Activated naive CD8-positive, alpha-beta T cell treated with anti-CD3 and anti-CD28 coated beads for 36 hours (primary cell): ENCODE data around the gene STKLD1. TPM values are rescaled to one million over a fixed set of nuclear protein-coding genes. Genes with fewer than 3 reads are reported as not detected.
A peak's percentile ranks its signal among the peaks of the same experiment; 100 is the strongest.

ENCODE experiments used
- DNase-seq: peaks from one replicate; pipeline ENCODE4 v3.0.0; 2021
- H3K27ac Mint-ChIP-seq: one replicate; pipeline ENCODE4 v1.8.0; 2022; ENCODE audit warnings: mild to moderate bottlenecking, moderate library complexity, mixed read lengths
- H3K27me3 Mint-ChIP-seq: one replicate; pipeline ENCODE4 v1.8.0; 2022; ENCODE audit warnings: mild to moderate bottlenecking, mixed read lengths
- H3K36me3 Mint-ChIP-seq: one replicate; pipeline ENCODE4 v1.8.0; 2021; ENCODE audit warnings: mild to moderate bottlenecking, mixed read lengths
- H3K4me1 Mint-ChIP-seq: one replicate; pipeline ENCODE4 v1.8.0; 2021; ENCODE audit warnings: mixed read lengths
- H3K4me3 Mint-ChIP-seq: one replicate; pipeline ENCODE4 v1.8.0; 2022; ENCODE audit warnings: mild to moderate bottlenecking, moderate library complexity, mixed read lengths
- H3K9me3 Mint-ChIP-seq: one replicate; pipeline ENCODE4 v1.8.0; 2022; ENCODE audit warnings: mixed read lengths
- total RNA-seq, 2 experiments: library from RNA; stranded (reverse); gene quantifications; one replicate each; pipeline ENCODE4 v1.2.3, GENCODE V29; 2021

The STKLD1 gene
- total RNA-seq, 2 experiments from 2014 or later, result 0.16 to 0.31 TPM

DNA sequence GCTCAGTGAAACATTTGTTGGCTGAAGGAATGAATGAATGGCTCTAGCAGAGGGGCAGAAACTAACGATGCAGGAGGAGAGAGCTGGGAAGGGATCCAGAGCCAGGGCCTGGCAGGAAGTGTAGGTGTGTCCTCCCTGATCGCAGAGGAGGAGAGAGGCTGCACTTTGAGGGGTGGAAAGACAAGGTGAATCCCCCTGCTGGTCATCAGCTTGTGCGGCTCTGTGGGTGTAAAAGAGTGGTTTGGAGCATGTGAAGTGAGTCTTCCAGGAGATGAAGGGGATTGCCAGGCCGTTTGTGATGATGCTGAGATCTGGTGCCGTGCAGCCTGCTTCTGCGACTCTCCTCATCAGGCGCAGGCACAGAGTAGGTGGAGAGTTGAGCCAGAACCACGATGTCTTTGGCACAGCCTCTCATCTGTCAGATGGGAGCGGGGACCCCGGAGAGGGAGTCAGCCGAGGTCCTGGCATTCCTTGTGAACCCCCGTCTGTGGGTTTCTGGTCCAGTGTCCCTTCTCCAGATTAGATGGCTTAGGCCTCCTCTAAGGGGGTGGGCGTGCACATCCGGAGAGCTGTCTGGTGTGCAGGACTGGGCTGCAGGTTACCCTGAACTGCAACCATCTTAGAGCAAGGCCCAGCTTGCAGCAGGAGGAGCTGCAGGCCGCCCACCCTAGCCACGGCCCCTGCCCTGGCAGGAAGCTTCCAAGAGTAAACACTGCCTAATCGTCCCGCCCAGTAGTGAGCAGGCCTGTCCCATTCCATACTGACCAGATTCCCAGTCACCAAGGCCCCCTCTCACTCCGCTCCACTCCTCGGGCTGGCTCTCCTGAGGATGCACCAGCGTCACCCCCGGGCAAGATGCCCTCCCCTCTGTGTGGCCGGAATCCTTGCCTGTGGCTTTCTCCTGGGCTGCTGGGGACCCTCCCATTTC lies 45.7 kb downstream of the STKLD1 start, which contains the start of gene ADAMTS13:
TSS of gene ADAMTS13 (plus strand) at position 753 of the 928 bp plus-strand sequence. CDS start at position 830, 77 bp downstream.
- Mint-ChIP-seq H3K9me3 (no peaks in the 10 kb centered on the region), H3K4me3 (no peak within 1 kb of the TSS), H3K36me3 (peaks cover 8% of the 10 kb centered on the region), H3K27ac (peak within 1 kb of the TSS; percentile 54), H3K4me1 (peaks cover 24% of the 10 kb centered on the region), H3K27me3 (peaks cover 16% of the 10 kb centered on the region)
- DNase-seq, result peak; percentile 69

DNA sequence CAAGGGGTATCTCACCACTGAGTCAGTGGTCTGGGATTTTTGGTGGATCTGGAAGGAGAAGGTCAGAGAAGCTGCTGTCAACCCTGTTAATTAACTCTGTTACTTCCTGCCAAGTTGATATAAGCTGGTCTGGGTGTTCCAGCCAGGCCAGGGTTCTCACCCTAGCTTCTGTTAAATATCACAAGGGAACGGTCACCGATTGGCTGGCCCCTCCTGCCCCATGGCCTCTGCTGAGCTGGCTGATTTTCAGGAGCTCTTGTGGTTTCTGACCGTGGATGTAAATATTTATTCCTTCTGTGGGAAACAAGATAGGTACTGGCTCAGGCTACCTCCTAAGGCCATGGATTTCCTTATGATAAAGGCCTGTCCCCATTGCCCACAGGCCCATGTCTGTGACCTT lies 47.0 kb downstream of the STKLD1 start:
- H3K4me3 Mint-ChIP-seq, result no peak overlapping the region
- peaks cover 30% of the 10 kb centered on the region for H3K27me3 Mint-ChIP-seq
- no peaks in the 10 kb centered on the region for H3K9me3 Mint-ChIP-seq
- no peak overlapping the region for H3K27ac Mint-ChIP-seq
- peaks cover 2% of the 10 kb centered on the region for H3K36me3 Mint-ChIP-seq
- H3K4me1 Mint-ChIP-seq, result peaks cover 25% of the 10 kb centered on the region
- no peak for DNase-seq

DNA sequence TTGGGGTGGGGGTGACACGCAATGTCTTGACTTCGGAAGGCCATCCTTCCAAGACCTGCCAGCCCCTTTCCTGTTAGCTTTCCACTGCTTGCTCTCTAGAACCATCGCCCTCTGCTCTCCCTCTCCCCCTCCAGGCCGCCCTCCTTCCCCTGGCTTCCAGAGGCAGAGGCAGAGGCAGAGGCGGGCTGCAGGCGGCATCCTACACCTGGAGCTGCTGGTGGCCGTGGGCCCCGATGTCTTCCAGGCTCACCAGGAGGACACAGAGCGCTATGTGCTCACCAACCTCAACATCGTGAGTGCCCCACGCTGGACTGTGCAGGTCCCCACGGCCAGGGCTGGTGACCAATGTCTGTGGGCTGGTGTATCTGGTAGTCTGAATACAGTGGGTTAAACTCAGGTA lies 48.0 kb downstream of the STKLD1 start:
- Mint-ChIP-seq H3K27me3 (peaks cover 35% of the 10 kb centered on the region), H3K4me3 (no peak overlapping the region), H3K36me3 (no peaks in the 10 kb centered on the region), H3K4me1 (peaks cover 19% of the 10 kb centered on the region), H3K27ac (no peak overlapping the region), H3K9me3 (no peaks in the 10 kb centered on the region)
- DNase-seq, result no peak

DNA sequence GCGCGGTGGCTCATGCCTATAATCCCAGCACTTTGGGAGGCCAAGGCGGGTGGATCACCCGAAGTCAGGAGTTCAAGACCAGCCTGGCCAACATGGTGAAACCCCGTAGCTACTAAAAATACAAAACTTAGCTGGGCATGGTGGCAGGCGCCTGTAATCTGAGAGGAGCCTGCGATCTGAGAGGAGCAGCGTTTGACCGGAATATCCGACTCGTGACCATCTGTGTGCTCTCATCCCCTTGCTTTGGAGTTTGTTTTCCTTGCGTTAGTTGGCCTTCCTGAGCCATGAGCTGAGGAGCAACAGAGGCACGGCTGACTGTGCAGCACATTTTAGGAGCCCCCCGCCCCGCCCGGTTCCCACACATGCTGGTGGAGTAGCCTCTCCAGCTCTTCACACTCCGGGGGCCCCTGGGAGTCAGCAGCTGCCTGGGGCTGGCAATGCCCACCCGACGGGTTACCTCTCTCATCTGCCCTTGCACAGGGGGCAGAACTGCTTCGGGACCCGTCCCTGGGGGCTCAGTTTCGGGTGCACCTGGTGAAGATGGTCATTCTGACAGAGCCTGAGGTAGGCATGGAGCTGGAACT lies 49.0 kb downstream of the STKLD1 start:
- Mint-ChIP-seq H3K9me3 (no peaks in the 10 kb centered on the region), H3K4me3 (no peak overlapping the region), H3K36me3 (no peaks in the 10 kb centered on the region), H3K27ac (no peak overlapping the region), H3K4me1 (peaks cover 16% of the 10 kb centered on the region), H3K27me3 (peaks cover 42% of the 10 kb centered on the region)
- DNase-seq, result no peak

DNA sequence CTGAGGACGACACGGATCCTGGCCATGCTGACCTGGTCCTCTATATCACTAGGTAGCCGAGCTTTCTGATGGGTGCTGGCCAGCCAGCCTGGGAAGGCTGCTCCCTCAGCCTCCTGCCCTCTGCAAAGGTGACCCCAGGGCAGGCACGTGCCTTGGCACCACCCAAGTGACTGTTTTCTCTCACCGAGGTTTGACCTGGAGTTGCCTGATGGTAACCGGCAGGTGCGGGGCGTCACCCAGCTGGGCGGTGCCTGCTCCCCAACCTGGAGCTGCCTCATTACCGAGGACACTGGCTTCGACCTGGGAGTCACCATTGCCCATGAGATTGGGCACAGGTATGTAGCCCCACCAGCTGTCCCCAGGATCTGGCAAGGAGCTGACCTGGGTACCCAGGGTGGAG lies 49.8 kb downstream of the STKLD1 start:
- H3K27ac Mint-ChIP-seq, result no peak overlapping the region
- DNase-seq, result no peak
- peaks cover 45% of the 10 kb centered on the region for H3K27me3 Mint-ChIP-seq
- no peak overlapping the region for H3K4me3 Mint-ChIP-seq
- no peaks in the 10 kb centered on the region for H3K9me3 Mint-ChIP-seq
- peaks cover 9% of the 10 kb centered on the region for H3K4me1 Mint-ChIP-seq
- no peaks in the 10 kb centered on the region for H3K36me3 Mint-ChIP-seq

DNA sequence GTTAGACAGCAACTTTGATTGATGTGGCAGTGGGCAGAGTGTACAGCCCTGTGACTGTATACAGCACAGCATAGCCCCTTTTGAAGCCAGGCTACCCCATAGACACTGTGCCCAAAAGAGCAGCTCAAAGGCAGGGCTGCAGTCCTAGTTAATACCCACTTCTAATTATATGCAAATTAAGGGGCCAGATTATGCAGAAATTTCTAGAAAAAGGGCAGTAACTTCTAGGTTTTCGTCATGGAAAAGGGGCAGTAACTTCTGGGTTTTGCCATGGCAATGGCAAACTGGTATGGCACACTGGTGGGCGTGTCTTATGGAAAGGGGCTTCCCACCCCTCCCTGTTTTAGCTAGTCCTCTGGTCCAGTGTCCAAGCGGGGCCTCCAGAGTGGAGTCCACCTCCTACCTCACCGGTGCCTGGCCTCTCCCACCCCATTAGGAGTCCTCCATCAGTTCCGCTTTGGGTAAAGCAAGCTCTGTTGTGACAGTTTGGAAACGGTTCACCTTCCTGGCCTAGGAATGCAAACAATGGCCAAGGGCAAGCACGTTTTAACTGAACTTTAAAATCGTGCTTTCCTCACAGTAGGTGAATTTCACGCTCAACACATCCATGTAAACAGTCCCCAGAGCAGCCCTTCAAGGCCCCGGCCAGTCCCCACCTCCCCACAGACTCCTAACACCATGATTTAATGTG lies 51.6 kb downstream of the STKLD1 start:
- DNase-seq, result no peak
- Mint-ChIP-seq H3K36me3 (no peaks in the 10 kb centered on the region), H3K27ac (no peak overlapping the region), H3K27me3 (peaks cover 45% of the 10 kb centered on the region), H3K4me3 (peak overlapping the region; percentile 20), H3K4me1 (peaks cover 2% of the 10 kb centered on the region), H3K9me3 (no peaks in the 10 kb centered on the region)

DNA sequence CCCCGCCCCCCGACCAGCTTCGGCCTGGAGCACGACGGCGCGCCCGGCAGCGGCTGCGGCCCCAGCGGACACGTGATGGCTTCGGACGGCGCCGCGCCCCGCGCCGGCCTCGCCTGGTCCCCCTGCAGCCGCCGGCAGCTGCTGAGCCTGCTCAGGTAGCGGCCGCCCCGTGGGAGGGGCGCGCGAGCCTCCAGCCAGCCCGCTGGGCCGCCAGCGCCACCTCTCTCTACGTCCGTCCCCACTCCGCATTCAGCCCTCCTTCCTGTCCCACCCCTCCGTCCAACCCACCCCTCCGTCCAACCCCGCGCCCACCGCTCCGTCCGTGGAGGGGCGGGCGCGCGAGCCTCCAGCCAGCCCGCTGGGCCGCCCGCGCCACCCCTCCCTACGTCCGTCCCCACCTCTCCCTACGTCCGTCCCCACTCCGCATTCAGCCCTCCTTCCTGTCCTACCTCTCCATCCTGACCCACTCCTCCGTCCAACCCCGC lies 52.5 kb downstream of the STKLD1 start:
- peak; percentile 12 for DNase-seq
- peaks cover 2% of the 10 kb centered on the region for H3K4me1 Mint-ChIP-seq
- peaks cover 45% of the 10 kb centered on the region for H3K27me3 Mint-ChIP-seq
- H3K9me3 Mint-ChIP-seq, result no peaks in the 10 kb centered on the region
- no peak overlapping the region for H3K27ac Mint-ChIP-seq
- no peaks in the 10 kb centered on the region for H3K36me3 Mint-ChIP-seq
- H3K4me3 Mint-ChIP-seq, result no peak overlapping the region

DNA sequence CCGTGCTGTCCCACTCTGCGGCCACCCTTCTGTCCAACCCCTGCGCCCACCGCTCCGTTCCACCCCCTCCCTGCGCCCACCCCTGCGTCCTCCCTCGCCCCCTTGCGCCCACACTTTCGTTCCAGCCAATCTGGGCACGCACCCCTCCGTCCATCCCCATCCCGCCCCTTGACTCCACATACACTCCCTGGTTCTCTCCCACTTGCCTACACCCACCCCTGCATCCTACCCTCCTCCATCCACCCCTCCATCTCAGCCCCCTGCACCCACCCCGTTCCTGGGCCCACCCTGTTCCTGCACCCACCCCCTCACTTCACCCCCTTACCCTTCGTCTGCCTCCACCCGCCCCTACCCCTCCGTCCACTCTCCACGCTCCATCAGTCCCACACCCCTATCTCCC lies 53.0 kb downstream of the STKLD1 start:
- H3K27ac Mint-ChIP-seq, result no peak overlapping the region
- peaks cover 45% of the 10 kb centered on the region for H3K27me3 Mint-ChIP-seq
- H3K4me1 Mint-ChIP-seq, result peaks cover 2% of the 10 kb centered on the region
- H3K36me3 Mint-ChIP-seq, result no peaks in the 10 kb centered on the region
- H3K4me3 Mint-ChIP-seq, result no peak overlapping the region
- no peaks in the 10 kb centered on the region for H3K9me3 Mint-ChIP-seq
- no peak for DNase-seq

DNA sequence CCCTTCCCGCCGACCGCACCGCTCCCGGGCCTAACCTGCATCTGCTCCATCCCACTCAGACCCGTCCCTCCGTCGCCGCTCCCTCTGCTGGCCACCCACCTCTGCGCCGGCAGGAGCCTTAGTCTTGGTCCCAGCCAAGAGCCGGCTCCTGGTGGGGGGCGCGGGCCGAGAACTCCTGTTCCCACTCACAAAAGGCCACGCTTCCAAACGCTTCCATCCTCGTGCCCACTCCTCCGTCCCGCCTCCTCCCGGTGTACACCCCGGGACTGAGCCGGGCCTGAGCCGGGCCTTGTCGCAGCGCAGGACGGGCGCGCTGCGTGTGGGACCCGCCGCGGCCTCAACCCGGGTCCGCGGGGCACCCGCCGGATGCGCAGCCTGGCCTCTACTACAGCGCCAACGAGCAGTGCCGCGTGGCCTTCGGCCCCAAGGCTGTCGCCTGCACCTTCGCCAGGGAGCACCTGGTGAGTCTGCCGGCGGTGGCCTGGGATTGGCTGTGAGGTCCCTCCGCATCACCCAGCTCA lies 53.5 kb downstream of the STKLD1 start:
- peak; percentile 16 for DNase-seq
- peak overlapping the region; percentile 51 for H3K4me3 Mint-ChIP-seq

DNA sequence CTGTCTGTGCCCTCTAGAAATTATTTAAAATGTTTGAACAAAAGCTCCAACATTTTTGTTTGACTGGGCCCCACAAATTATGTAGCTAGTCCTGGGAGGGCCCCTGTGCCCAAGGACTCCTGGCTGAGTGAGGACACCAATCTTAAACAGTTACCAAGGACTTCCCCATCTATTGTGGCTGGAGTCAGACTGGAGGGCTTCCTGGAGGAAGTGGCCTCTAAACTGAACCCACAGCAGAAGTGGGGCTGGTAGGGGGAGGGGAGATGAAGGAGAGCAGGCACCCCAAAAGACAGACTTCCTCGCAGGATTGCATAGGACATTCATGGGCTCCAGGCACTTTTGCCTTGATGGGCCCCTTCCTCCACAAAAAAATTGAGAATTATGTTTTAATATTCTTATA lies 54.1 kb downstream of the STKLD1 start:
- Mint-ChIP-seq H3K4me3 (no peak overlapping the region), H3K27ac (no peak overlapping the region), H3K36me3 (no peaks in the 10 kb centered on the region), H3K9me3 (no peaks in the 10 kb centered on the region), H3K4me1 (peaks cover 2% of the 10 kb centered on the region), H3K27me3 (peaks cover 42% of the 10 kb centered on the region)
- no peak for DNase-seq

More for the DNA sequence above, 53.5 kb downstream of the STKLD1 start:
- Mint-ChIP-seq H3K9me3 (no peaks in the 10 kb centered on the region), H3K4me1 (peaks cover 2% of the 10 kb centered on the region), H3K36me3 (no peaks in the 10 kb centered on the region), H3K27me3 (peaks cover 45% of the 10 kb centered on the region), H3K27ac (no peak overlapping the region)

DNA sequence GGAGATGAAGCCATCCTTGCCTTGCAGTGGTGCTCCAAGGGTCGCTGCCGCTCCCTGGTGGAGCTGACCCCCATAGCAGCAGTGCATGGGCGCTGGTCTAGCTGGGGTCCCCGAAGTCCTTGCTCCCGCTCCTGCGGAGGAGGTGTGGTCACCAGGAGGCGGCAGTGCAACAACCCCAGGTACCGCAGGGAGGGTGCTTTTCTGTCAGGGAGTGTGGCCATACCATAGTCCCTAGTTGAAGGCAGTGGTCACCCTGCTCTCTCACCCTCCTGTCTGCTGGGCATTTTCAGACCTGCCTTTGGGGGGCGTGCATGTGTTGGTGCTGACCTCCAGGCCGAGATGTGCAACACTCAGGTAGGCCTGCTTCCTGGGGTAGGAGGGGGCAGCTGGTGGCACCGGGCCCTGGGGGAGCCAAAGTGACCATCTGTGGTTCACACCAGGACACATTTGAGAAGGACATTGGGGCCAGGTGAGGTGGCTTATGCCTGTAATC lies 57.2 kb downstream of the STKLD1 start:
- Mint-ChIP-seq H3K9me3 (no peaks in the 10 kb centered on the region), H3K27ac (no peak overlapping the region), H3K4me3 (no peak overlapping the region), H3K36me3 (no peaks in the 10 kb centered on the region), H3K4me1 (no peaks in the 10 kb centered on the region), H3K27me3 (peaks cover 15% of the 10 kb centered on the region)
- no peak for DNase-seq

DNA sequence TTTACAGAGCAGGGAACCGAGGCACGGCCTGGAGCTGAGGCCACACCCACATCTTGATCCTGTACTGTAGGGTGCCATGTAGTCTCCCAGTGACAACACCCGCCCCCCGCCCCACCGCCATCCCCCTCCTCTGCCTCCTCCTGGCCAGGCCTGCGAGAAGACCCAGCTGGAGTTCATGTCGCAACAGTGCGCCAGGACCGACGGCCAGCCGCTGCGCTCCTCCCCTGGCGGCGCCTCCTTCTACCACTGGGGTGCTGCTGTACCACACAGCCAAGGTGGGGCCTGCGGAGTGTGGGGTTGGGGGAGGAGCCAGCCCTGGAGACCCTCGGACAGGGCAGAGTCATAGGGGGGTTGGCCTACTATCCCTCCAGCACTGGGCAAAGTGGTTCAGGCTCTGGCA lies 60.5 kb downstream of the STKLD1 start:
- Mint-ChIP-seq H3K4me3 (no peak overlapping the region), H3K36me3 (no peaks in the 10 kb centered on the region), H3K9me3 (no peaks in the 10 kb centered on the region), H3K27me3 (no peaks in the 10 kb centered on the region), H3K4me1 (peaks cover 4% of the 10 kb centered on the region), H3K27ac (no peak overlapping the region)
- DNase-seq, result no peak

DNA sequence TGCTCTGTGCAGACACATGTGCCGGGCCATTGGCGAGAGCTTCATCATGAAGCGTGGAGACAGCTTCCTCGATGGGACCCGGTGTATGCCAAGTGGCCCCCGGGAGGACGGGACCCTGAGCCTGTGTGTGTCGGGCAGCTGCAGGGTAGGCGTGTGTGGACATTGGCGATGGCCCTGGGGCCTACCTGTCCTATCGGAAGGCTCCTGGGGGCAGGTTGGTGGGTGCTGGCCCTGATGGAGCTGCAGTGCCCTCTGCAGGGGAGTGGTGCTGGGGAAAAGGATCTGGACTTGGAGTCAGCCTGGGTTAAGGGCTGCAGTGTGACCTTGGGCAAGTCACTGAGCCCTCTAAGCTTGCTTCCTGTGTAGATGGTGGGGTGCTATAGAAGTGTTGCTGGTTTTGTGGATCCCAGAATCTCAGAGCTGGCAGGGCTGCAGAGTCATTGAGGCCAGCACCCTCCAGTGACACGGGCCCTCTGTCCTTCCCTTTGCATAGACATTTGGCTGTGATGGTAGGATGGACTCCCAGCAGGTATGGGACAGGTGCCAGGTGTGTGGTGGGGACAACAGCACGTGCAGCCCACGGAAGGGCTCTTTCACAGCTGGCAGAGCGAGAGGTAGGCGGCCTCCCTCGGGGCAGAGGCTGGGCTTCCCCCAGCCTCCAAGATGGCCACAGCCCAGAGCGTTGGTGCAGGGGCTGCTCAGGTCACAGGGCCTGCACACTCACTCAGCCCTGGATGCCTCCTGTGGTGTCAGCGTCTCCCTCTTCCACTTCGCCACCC lies 61.8 kb downstream of the STKLD1 start:
- no peaks in the 10 kb centered on the region for H3K36me3 Mint-ChIP-seq
- no peak overlapping the region for H3K4me3 Mint-ChIP-seq
- no peaks in the 10 kb centered on the region for H3K9me3 Mint-ChIP-seq
- H3K27ac Mint-ChIP-seq, result no peak overlapping the region
- H3K4me1 Mint-ChIP-seq, result peaks cover 4% of the 10 kb centered on the region
- no peak for DNase-seq
- H3K27me3 Mint-ChIP-seq, result no peaks in the 10 kb centered on the region

DNA sequence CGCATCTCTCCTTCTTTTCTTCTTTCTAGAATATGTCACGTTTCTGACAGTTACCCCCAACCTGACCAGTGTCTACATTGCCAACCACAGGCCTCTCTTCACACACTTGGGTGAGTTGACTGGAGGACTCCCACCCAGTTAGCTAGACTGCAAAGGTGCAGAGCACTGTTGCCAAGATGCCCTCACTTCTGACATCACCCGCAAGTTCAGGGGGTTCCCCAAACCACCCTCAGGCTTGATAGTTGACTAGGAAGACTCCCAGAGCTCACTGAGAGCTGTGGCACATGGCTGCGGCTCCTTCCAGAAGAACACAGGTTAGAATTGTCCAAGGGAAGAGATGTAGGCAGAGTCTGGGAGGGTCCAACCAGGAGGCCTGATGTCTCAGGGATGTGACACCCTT lies 63.2 kb downstream of the STKLD1 start:
- H3K9me3 Mint-ChIP-seq, result no peaks in the 10 kb centered on the region
- H3K27me3 Mint-ChIP-seq, result no peaks in the 10 kb centered on the region
- peaks cover 4% of the 10 kb centered on the region for H3K4me1 Mint-ChIP-seq
- no peak overlapping the region for H3K4me3 Mint-ChIP-seq
- no peaks in the 10 kb centered on the region for H3K36me3 Mint-ChIP-seq
- peak overlapping the region; percentile 25 for H3K27ac Mint-ChIP-seq
- DNase-seq, result no peak
